Neutrophil (primary cell): ENCODE measurements around the gene SCGB1D4.
A peak's percentile ranks its signal among the peaks of the same experiment; 100 is the strongest.
"Not testable (repeated sequence)": the region's sequence is repeated elsewhere in the genome, so short reads cannot be mapped to it uniquely, and the experiment has no call there.

Experiments
- H3K27ac ChIP-seq: fragments of 200-600 bp; sonication (generic); 2 replicates; pipeline ENCODE4 v1.5.1; 2016; ENCODE audit warnings: mild to moderate bottlenecking, moderate library complexity
- H3K27me3 ChIP-seq: fragments of 200-600 bp; sonication (generic); 2 replicates; pipeline ENCODE4 v1.6.0; 2016; ENCODE audit warnings: mild to moderate bottlenecking
- H3K36me3 ChIP-seq: fragments of 200-600 bp; sonication (generic); 2 replicates; pipeline ENCODE4 v1.5.1; 2017
- H3K4me1 ChIP-seq, 2 experiments: fragments of 200-600 bp in 1 of 2; sonication (generic) in 1 of 2; 1 replicate in 1 of 2; 2 replicates in 1 of 2; pipeline versions ENCODE4 v1.5.1 to v1.6.1; 2013 to 2016; ENCODE audit warnings: low read depth in 1 of 2, low read length in 1 of 2, mild to moderate bottlenecking in 1 of 2, moderate library complexity in 1 of 2; ENCODE audit not compliant: control insufficient read depth in 1 of 2, insufficient read depth in 1 of 2
- H3K4me3 ChIP-seq, 2 experiments: fragments of 200-600 bp in 1 of 2; sonication (generic) in 1 of 2; 1 replicate in 1 of 2; 2 replicates in 1 of 2; pipeline ENCODE4 v1.5.1; 2013 to 2016; ENCODE audit warnings: low read depth in 1 of 2, low read length in 1 of 2, mild to moderate bottlenecking in 1 of 2, moderate library complexity in 1 of 2
- H3K9me3 ChIP-seq: fragments of 200-600 bp; sonication (generic); 2 replicates; pipeline ENCODE4 v1.5.1; 2016
- CTCF ChIP-seq: fragments of 200-600 bp; sonication (generic); IDR thresholded peaks from 2 replicates; pipeline ENCODE4 v1.5.1; 2016; ENCODE audit warnings: antibody characterized with exemption

SCGB1D4 gene

GRCh38 chr11:62338218-62338617 is 39.3 kb upstream of the SCGB1D4 start:
- Histone ChIP-seq H3K36me3 (no peaks in the 10 kb centered on the region), H3K4me3 (peak overlapping the region; percentile 75 to 88), H3K9me3 (no peaks in the 10 kb centered on the region), H3K4me1 (peaks cover 52 to 70% of the 10 kb centered on the region in 2 experiments), H3K27ac (no peak overlapping the region), H3K27me3 (no peaks in the 10 kb centered on the region)
- no peak for TF ChIP-seq CTCF

GRCh38 chr11:62337303-62338181 is 38.7 kb upstream of the SCGB1D4 start, which contains the start of gene ASRGL1:
Gene ASRGL1 (plus strand): TSS chr11:62337448. CDS start chr11:62337978, 530 bp downstream.
- Histone ChIP-seq H3K9me3 (no peaks in the 10 kb centered on the region), H3K27me3 (no peaks in the 10 kb centered on the region), H3K27ac (peak within 1 kb of the TSS; percentile 66), H3K4me3 (peak within 1 kb of the TSS; percentile 75 to 88), H3K4me1 (peaks cover 49 to 66% of the 10 kb centered on the region in 2 experiments), H3K36me3 (no peaks in the 10 kb centered on the region)
- TF ChIP-seq CTCF, result peak; percentile 27

- H3K27ac ChIP-seq, result peak overlapping the region; percentile 66
- H3K27me3 ChIP-seq, H3K36me3 ChIP-seq, H3K9me3 ChIP-seq: not testable (repeated sequence)
- peak overlapping the region; percentile 75 to 88 for H3K4me3 ChIP-seq
- H3K4me1 ChIP-seq, result peaks cover 42 to 60% of the 10 kb centered on the region in 2 experiments
These were observed 38.1 kb upstream of the SCGB1D4 start for GRCh38 chr11:62336949-62337302.

GRCh38 chr11:62333768-62334167 is 34.9 kb upstream of the SCGB1D4 start:
- no peak for TF ChIP-seq CTCF
- Histone ChIP-seq H3K27ac (peak overlapping the region; percentile 26), H3K4me3 (no peak overlapping the region), H3K9me3 (no peaks in the 10 kb centered on the region), H3K36me3 (no peaks in the 10 kb centered on the region), H3K4me1 (peaks cover 37 to 46% of the 10 kb centered on the region in 2 experiments), H3K27me3 (no peaks in the 10 kb centered on the region)

- H3K4me3 ChIP-seq, H3K27me3 ChIP-seq, H3K9me3 ChIP-seq, H3K27ac ChIP-seq, H3K36me3 ChIP-seq: not testable (repeated sequence)
- peaks cover 24 to 38% of the 10 kb centered on the region in 2 experiments for H3K4me1 ChIP-seq
These were observed 32.4 kb upstream of the SCGB1D4 start for GRCh38 chr11:62331264-62331663.

GRCh38 chr11:62327541-62327940 is 28.7 kb upstream of the SCGB1D4 start:
- H3K27ac ChIP-seq, H3K4me3 ChIP-seq, H3K27me3 ChIP-seq, H3K36me3 ChIP-seq, H3K9me3 ChIP-seq: not testable (repeated sequence)
- H3K4me1 ChIP-seq, result peaks cover 18 to 27% of the 10 kb centered on the region in 2 experiments

- not testable (repeated sequence) for H3K36me3 ChIP-seq, H3K4me3 ChIP-seq
- peaks cover 18 to 27% of the 10 kb centered on the region in 2 experiments for H3K4me1 ChIP-seq
These were observed 27.8 kb upstream of the SCGB1D4 start for GRCh38 chr11:62326719-62327118.

GRCh38 chr11:62325781-62326180 is 26.9 kb upstream of the SCGB1D4 start:
- not testable (repeated sequence) for H3K4me3 ChIP-seq, H3K27me3 ChIP-seq, H3K36me3 ChIP-seq, H3K9me3 ChIP-seq, H3K27ac ChIP-seq
- H3K4me1 ChIP-seq, result peaks cover 18 to 24% of the 10 kb centered on the region in 2 experiments

More at GRCh38 chr11:62326719-62327118, 27.8 kb upstream of the SCGB1D4 start:
- not testable (repeated sequence) for H3K27me3 ChIP-seq, H3K9me3 ChIP-seq, H3K27ac ChIP-seq
